Suprapubic skin (tissue), 3 donors: ENCODE data around the gene OGG1.

Source experiments
- POLR2A ChIP-seq, 2 donors: fragments of 450-650 bp; IDR thresholded peaks; one replicate each; pipeline ENCODE4 v1.6.1; 2017; ENCODE audit warnings: antibody characterized with exemption in 2 of 2, mild to moderate bottlenecking in 2 of 2, moderate library complexity in 2 of 2
- TF ChIP-seq, protein P1 (sequence below), 2 donors: fragments of 200-600 bp in 1 of 2; fragments of 450-650 bp in 1 of 2; sonication (generic) in 1 of 2; IDR thresholded peaks; one replicate each; pipeline ENCODE4 v1.5.1; 2016 to 2019; ENCODE audit warnings: antibody characterized with exemption in 2 of 2, mild to moderate bottlenecking in 1 of 2, moderate library complexity in 1 of 2

DNA sequence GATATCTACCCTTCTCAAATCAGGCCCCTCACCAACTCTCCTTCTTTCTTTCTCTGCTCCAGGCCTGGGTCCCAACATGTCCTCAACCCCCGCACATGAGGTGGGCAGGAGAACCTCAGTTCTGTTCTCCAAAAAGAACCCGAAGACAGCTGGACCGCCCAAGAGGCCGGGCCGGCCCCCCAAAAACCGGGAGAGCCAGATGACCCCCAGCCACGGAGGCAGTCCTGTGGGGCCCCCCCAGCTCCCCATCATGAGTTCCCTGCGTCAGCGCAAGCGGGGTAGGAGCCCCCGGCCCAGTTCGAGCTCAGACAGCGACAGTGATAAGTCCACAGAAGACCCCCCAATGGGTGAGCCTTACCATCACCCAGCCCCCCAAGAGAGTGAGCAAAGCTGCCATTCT lies 5.6 kb upstream of the OGG1 start:
- TF ChIP-seq, protein P1, sequence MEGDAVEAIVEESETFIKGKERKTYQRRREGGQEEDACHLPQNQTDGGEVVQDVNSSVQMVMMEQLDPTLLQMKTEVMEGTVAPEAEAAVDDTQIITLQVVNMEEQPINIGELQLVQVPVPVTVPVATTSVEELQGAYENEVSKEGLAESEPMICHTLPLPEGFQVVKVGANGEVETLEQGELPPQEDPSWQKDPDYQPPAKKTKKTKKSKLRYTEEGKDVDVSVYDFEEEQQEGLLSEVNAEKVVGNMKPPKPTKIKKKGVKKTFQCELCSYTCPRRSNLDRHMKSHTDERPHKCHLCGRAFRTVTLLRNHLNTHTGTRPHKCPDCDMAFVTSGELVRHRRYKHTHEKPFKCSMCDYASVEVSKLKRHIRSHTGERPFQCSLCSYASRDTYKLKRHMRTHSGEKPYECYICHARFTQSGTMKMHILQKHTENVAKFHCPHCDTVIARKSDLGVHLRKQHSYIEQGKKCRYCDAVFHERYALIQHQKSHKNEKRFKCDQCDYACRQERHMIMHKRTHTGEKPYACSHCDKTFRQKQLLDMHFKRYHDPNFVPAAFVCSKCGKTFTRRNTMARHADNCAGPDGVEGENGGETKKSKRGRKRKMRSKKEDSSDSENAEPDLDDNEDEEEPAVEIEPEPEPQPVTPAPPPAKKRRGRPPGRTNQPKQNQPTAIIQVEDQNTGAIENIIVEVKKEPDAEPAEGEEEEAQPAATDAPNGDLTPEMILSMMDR (IDR thresholded peaks at IDR 0.05): no peak
- TF ChIP-seq POLR2A (IDR thresholded peaks at IDR 0.05): no peak
